Breast epithelium (tissue), 4 donors: ENCODE data around the gene PRSS57. TPM values are rescaled to one million over a fixed set of nuclear protein-coding genes. Genes with fewer than 3 reads are reported as not detected.

Experiments used
- DNase-seq, 2 donors: peaks; one replicate each; pipeline ENCODE4 v3.0.0-alpha.2; 2019; ENCODE audit warnings: low spot score in 2 of 2
- H3K27ac ChIP-seq, 2 donors: fragments of 200-600 bp; sonication (generic) in 1 of 2; one replicate each; pipeline ENCODE4 v1.5.1; 2016 to 2019; ENCODE audit warnings: mild to moderate bottlenecking in 1 of 2
- H3K27me3 ChIP-seq, 2 donors: fragments of 200-600 bp; sonication (generic) in 1 of 2; one replicate each; pipeline versions ENCODE4 v1.5.1 to v1.6.0; 2017 to 2019; ENCODE audit warnings: control low read depth in 1 of 2, mild to moderate bottlenecking in 1 of 2
- H3K36me3 ChIP-seq: fragments of 200-600 bp; one replicate; pipeline ENCODE4 v1.5.1; 2019
- H3K4me1 ChIP-seq, 2 donors: fragments of 200-600 bp; sonication (generic); one replicate each; pipeline ENCODE4 v1.5.1; 2016 to 2019; ENCODE audit warnings: control low read depth in 1 of 2
- H3K4me3 ChIP-seq, 3 donors: fragments of 200-600 bp; sonication (generic); 1 replicate in 2 of 3; 2 replicates in 1 of 3; pipeline ENCODE4 v1.5.1; 2016 to 2019; ENCODE audit warnings: mild to moderate bottlenecking in 3 of 3, moderate library complexity in 2 of 3
- H3K9me3 ChIP-seq, 2 donors: fragments of 200-600 bp; sonication (generic) in 1 of 2; one replicate each; pipeline ENCODE4 v1.5.1; 2016 to 2019; ENCODE audit warnings: control low read depth in 1 of 2
- POLR2A ChIP-seq: fragments of 450-650 bp; IDR thresholded peaks from one replicate; pipeline ENCODE4 v1.6.1; 2016; ENCODE audit warnings: antibody characterized with exemption, mild to moderate bottlenecking, moderate library complexity
- POLR2AphosphoS5 ChIP-seq, 3 donors: sonication (generic); formaldehyde crosslinking; IDR thresholded peaks; one replicate each; pipeline ENCODE4 v1.6.1; 2017; ENCODE audit warnings: antibody characterized with exemption in 3 of 3
- intact Hi-C: fragments of 100-400 bp; cut with DNase I; formaldehyde crosslinking; loops from one replicate; pipeline ENCODE4 v1.15.1; 2023; ENCODE audit warnings: low total_unique reads
- total RNA-seq, 3 donors: library from RNA; depleted of rRNA; stranded (reverse); fragments of >200 nt; gene quantifications; one replicate each; pipeline ENCODE4 v1.1.0, GENCODE V29; 2016
- TF ChIP-seq, protein P1 (sequence below), 3 donors: fragments of 450-650 bp; IDR thresholded peaks; one replicate each; pipeline ENCODE4 v1.5.1; 2016 to 2017; ENCODE audit warnings: antibody characterized with exemption in 3 of 3, mild to moderate bottlenecking in 3 of 3, moderate library complexity in 3 of 3

PRSS57 gene
- total RNA-seq, 3 donors from 2014 or later, result not detected

DNA sequence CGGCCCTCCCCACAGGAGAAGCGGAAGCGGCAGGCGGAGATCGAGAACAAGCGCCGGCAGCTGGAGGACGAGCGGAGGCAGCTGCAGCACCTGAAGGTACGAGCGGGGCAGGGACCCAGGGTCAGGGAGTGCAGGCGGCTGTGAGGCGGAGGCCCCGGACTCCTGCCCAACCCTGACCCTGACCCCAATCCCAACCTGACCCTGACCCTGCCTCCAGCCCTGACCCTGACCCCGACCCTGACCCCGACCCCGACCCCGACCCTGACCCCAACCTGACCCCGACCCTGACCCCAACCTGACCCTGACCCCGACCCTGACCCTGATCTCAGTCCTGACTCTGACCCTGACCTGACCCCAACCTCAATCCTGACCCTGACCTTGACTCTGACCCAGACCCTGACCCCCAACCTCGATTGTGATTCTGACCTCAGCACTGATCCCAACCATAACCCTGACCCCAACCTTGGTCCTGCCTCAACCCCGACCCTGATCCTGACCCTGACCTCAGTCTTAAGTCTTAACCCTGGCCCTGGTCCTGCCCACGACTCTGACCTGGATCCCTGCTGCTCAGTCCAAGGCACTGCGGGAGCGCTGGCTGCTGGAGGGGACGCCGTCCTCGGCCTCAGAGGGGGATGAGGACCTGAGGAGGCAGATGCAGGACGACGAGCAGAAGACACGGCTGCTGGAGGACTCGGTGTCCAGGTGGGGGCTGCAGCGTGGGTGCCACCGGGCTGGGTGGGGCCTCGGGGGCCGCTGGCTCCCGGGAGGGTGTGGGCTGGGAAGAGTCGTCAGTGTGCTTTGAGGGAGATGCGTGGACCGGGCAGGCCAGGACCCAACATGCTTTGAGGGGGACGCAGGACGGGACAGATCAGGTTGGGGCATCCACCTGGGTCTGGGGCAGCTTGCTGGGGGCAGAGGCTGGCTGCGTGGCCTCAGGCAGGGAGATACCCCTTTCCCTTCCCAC, 32.0 kb upstream of the PRSS57 start:
- no peaks in the 10 kb centered on the region for H3K36me3 ChIP-seq
- no peaks in the 10 kb centered on the region for H3K27me3 ChIP-seq
- H3K27ac ChIP-seq, result peak overlapping the region; percentile 29 to 91
- no peaks in the 10 kb centered on the region for H3K4me1 ChIP-seq
- H3K9me3 ChIP-seq, result no peaks in the 10 kb centered on the region
- intact Hi-C loops, result loop anchor here (5.0 kb wide), 1 partner anchor 65 kb away; the partner anchor contains the start of gene RNF126
- DNase-seq, result no peak
- H3K4me3 ChIP-seq, result no peak overlapping the region
- no peak for TF ChIP-seq POLR2AphosphoS5 (IDR thresholded peaks at IDR 0.05)
- TF ChIP-seq, protein P1, sequence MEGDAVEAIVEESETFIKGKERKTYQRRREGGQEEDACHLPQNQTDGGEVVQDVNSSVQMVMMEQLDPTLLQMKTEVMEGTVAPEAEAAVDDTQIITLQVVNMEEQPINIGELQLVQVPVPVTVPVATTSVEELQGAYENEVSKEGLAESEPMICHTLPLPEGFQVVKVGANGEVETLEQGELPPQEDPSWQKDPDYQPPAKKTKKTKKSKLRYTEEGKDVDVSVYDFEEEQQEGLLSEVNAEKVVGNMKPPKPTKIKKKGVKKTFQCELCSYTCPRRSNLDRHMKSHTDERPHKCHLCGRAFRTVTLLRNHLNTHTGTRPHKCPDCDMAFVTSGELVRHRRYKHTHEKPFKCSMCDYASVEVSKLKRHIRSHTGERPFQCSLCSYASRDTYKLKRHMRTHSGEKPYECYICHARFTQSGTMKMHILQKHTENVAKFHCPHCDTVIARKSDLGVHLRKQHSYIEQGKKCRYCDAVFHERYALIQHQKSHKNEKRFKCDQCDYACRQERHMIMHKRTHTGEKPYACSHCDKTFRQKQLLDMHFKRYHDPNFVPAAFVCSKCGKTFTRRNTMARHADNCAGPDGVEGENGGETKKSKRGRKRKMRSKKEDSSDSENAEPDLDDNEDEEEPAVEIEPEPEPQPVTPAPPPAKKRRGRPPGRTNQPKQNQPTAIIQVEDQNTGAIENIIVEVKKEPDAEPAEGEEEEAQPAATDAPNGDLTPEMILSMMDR (IDR thresholded peaks at IDR 0.05), result no peak

DNA sequence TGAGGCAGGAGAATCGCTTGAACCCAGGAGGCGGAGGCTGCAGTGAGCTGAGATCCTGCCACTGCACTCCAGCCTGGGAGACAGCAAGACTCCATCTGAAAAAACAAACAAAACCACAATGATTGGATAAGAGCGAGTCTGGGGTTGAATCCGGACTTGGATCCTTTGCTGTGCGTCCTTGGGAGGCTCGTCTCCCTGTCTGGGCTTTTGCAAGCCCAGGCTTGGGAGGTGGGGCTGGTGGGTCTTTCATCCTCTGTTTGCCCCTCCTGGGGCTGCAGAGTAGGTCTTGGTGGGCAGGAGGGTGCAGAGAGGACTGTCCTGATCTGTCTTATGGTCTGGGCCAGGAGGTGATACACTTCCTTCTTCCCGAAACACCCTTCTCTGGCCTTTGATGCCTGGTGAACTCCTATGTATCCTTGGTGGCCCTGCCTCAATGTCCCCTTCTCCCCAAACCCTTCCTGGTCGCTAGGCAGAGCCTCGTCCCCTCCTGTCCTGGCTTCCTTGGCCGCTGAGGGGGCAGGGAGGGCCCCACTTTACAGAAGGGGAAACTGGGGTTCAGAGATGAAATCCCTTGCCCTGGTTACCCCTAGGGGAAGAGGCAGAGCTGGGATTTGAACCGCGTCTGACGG, 30.3 kb upstream of the PRSS57 start:
- H3K4me3 ChIP-seq, result no peak overlapping the region
- no peaks in the 10 kb centered on the region for H3K9me3 ChIP-seq
- no peak overlapping the region for H3K27ac ChIP-seq
- H3K4me1 ChIP-seq, result no peaks in the 10 kb centered on the region
- TF ChIP-seq POLR2A (no peak), POLR2AphosphoS5 (IDR thresholded peaks at IDR 0.05) (no peak)
- TF ChIP-seq, protein P1 (IDR thresholded peaks at IDR 0.05), result no peak
- H3K36me3 ChIP-seq, result no peaks in the 10 kb centered on the region
- H3K27me3 ChIP-seq, result no peaks in the 10 kb centered on the region
- intact Hi-C loops, result loop anchor here (5.0 kb wide), 1 partner anchor 63 kb away; the partner anchor contains the start of gene RNF126
- no peak for DNase-seq

DNA sequence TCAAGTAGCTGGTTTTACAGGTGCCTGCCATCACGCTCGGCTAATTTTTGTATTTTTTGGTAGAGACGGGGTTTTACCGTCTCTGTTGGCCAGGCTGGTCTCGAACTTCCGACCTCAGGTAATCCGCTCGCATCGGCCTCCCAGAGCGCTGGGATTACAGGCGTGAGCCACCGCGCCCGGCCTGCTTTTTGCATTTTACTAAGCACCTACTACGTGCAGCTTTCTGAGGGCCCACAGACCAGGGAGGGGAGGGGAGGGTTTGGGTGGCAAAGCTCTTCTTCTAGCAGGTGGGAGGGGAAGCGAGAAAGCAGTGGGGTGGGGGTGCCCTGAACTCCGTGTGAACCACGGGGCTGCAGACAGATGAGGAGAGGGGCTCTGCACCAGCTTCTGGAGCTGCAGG, 28.5 kb upstream of the PRSS57 start:
- Histone ChIP-seq H3K27ac (no peak overlapping the region), H3K27me3 (peaks cover 0 to 5% of the 10 kb centered on the region in 2 donors), H3K4me1 (no peaks in the 10 kb centered on the region), H3K4me3 (no peak overlapping the region), H3K9me3 (no peaks in the 10 kb centered on the region), H3K36me3 (no peaks in the 10 kb centered on the region)
- TF ChIP-seq POLR2AphosphoS5 (IDR thresholded peaks at IDR 0.05) (no peak), POLR2A (no peak)
- TF ChIP-seq, protein P1 (IDR thresholded peaks at IDR 0.05), result no peak
- intact Hi-C loops, result loop anchor here (1.0 kb wide), 1 partner anchor 50 kb away; no protein-coding TSS in a partner anchor
- DNase-seq, result no peak

DNA sequence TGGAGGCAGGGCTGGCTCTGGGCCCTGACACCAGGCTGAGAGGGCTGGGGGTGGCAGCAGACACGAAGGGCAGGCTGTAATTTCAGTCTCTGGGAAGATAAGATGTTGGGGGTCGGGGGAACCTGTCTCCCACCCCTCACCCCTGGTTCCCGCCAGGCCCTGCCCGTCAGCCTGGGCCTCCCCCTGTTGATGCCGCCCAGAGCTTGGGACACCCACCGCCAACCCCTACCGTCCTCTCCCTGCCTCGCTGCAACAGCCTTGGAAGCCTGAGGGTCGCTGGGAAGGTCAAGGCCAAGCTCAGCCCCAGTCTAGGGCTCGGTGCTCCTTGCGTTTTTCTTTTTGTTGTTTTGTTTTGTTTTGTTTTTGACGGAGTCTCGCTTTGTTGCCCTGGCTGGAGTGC, 28.0 kb upstream of the PRSS57 start:
- H3K27ac ChIP-seq, result peak overlapping the region in 1 of 2 donors; percentile 55
- DNase-seq, result no peak
- H3K36me3 ChIP-seq, result no peaks in the 10 kb centered on the region
- intact Hi-C loops, result no loop called here
- H3K9me3 ChIP-seq, result no peaks in the 10 kb centered on the region
- no peak overlapping the region for H3K4me3 ChIP-seq
- TF ChIP-seq POLR2A, result no peak
- TF ChIP-seq, protein P1 (IDR thresholded peaks at IDR 0.05), result no peak
- no peak for TF ChIP-seq POLR2AphosphoS5 (IDR thresholded peaks at IDR 0.05)
- H3K27me3 ChIP-seq, result peaks cover 0 to 5% of the 10 kb centered on the region in 2 donors
- no peaks in the 10 kb centered on the region for H3K4me1 ChIP-seq
